Astrocyte of the spinal cord (primary cell): ENCODE results near the gene LONP1.

Experiments used
- DNase-seq: peaks from one replicate; pipeline ENCODE4 v3.0.0; 2011; ENCODE audit warnings: low read depth, low spot score
- H3K4me3 ChIP-seq: 2 replicates; pipeline ENCODE4 v1.5.1; 2011; ENCODE audit warnings: low read depth, mild to moderate bottlenecking, low read length, moderate library complexity
- in situ Hi-C: cut with HindIII; loops from 2 replicates; pipeline ENCODE4 v1.10.0; 2017; ENCODE audit warnings: low sequenced_read_pairs
- TF ChIP-seq, protein P1 (sequence below): IDR thresholded peaks from 2 replicates; pipeline ENCODE4 v1.5.1; 2012; ENCODE audit warnings: low read depth, mild to moderate bottlenecking, low read length, inconsistent platforms

The LONP1 gene, protein sequence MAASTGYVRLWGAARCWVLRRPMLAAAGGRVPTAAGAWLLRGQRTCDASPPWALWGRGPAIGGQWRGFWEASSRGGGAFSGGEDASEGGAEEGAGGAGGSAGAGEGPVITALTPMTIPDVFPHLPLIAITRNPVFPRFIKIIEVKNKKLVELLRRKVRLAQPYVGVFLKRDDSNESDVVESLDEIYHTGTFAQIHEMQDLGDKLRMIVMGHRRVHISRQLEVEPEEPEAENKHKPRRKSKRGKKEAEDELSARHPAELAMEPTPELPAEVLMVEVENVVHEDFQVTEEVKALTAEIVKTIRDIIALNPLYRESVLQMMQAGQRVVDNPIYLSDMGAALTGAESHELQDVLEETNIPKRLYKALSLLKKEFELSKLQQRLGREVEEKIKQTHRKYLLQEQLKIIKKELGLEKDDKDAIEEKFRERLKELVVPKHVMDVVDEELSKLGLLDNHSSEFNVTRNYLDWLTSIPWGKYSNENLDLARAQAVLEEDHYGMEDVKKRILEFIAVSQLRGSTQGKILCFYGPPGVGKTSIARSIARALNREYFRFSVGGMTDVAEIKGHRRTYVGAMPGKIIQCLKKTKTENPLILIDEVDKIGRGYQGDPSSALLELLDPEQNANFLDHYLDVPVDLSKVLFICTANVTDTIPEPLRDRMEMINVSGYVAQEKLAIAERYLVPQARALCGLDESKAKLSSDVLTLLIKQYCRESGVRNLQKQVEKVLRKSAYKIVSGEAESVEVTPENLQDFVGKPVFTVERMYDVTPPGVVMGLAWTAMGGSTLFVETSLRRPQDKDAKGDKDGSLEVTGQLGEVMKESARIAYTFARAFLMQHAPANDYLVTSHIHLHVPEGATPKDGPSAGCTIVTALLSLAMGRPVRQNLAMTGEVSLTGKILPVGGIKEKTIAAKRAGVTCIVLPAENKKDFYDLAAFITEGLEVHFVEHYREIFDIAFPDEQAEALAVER

DNA sequence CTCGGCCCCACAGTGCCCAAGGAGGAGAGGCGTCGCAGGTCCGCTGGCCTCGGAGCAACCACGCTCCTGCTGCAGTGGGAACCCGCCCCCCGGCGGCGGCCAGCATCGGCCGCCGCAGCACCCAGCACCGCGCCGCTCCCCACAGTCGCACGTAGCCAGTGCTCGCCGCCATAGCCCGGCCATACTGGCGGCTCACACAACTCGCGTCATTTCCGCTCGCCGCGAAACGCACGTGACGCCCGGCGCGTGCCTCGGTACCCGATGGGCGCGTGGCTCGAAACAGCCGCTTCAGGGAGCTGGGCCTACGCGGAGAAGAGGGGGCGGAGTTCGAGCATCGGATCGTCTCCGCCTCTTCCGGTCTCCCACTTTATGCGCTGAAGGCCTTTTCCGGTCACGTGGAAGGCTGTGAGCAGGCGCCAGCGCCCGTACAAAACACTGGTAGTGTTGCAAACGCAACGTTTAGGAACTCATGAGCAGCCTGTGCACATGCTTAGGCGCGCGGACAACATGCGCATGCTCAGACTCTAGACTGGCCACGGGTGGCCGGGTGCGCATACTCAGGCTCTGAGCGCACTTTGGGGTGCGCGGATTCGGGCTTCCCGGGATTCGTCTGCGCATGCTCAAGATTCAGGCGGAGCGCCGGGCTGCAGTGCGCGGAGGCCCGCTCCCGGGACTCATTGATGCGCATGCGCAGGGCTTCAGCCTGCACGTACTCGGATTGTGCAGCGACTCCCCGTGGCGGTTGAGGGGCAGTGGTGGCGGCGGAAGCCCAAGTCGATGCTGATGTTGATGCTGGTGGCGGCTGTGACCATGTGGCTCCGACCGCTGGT is at the start of gene LONP1, which contains the start of gene CATSPERD:
Gene LONP1 (minus strand): TSS at position 186 of the 830 bp plus-strand sequence. CDS start 14 bp downstream, at position 172.
Gene CATSPERD (plus strand): TSS at position 677 of the 830 bp plus-strand sequence. CDS start 101 bp downstream, at position 778.
- DNase-seq = peak; percentile 99
- in situ Hi-C loops = no loop called here
- TF ChIP-seq, protein P1, sequence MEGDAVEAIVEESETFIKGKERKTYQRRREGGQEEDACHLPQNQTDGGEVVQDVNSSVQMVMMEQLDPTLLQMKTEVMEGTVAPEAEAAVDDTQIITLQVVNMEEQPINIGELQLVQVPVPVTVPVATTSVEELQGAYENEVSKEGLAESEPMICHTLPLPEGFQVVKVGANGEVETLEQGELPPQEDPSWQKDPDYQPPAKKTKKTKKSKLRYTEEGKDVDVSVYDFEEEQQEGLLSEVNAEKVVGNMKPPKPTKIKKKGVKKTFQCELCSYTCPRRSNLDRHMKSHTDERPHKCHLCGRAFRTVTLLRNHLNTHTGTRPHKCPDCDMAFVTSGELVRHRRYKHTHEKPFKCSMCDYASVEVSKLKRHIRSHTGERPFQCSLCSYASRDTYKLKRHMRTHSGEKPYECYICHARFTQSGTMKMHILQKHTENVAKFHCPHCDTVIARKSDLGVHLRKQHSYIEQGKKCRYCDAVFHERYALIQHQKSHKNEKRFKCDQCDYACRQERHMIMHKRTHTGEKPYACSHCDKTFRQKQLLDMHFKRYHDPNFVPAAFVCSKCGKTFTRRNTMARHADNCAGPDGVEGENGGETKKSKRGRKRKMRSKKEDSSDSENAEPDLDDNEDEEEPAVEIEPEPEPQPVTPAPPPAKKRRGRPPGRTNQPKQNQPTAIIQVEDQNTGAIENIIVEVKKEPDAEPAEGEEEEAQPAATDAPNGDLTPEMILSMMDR = peak; percentile 96
- peak within 1 kb of the TSS; percentile 98 for H3K4me3 ChIP-seq

DNA sequence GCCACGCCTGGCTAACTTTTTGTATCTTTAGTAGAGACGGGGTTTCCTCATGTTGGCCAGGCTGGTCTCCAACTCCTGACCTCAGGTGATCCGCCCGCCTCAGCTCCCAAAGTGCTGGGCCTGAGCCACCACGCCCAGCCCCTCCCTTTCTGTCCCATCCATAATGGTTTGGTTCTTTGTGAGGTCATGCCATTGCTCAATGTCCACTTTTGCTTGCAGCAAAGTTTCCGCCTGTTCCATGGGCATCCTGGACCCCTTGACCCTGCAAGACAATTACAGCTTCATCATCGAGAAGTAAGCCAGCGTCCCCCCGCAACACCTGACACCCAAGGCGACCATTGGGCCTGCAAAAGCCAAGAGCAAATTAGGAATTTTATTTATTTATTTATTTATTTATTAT is 48.0 kb upstream of the LONP1 start:
- TF ChIP-seq, protein P1 = no peak
- no peak for DNase-seq
- H3K4me3 ChIP-seq = no peak overlapping the region
- in situ Hi-C loops = no loop called here

DNA sequence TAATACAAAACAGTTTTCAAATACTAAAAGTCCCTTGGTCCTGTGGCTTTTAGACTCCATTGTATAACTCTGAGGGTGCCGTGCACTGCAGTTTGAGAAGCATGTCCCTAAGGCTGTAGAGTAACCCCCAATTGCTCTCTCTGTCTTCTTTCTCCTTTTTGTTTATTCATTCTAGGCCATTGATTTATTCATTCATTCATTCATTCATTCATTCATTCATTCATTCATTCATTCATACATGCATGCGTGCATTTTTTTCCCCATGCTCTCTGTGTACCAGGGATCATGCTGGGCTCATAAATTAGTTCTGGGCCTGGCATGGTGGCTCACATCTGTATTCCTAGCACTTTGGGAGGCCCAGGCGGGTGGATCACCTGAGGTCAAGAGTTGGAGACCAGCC is 45.3 kb upstream of the LONP1 start:
- no peak overlapping the region for H3K4me3 ChIP-seq
- in situ Hi-C loops = no loop called here
- TF ChIP-seq, protein P1 = no peak
- no peak for DNase-seq

DNA sequence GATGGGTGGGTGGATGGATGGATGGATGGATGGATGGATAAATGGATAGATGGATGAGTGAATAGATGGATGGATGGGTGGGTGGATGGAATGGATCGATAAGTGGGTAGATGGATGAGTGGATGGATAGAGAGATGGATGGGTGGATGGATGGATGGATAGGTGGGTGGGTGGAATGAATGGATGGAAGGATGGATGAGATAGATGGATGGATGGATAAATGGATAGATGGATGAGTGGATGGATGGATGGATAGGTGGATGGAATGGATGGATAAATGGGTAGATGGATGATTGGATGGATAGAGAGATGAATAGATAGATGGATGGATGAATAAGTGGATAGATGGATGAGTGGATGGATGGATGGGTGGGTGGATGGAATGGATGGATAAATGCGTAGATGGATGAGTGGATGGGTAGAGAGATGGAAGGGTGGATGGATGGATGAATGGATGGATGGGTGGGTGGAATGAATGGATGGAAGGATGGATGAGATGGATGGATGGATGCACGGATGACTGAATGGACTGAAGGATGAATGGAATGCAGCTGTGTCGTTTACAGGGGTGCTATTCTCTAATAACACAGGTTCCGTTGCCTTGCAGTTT is 42.8 kb upstream of the LONP1 start:
- TF ChIP-seq, protein P1 = no peak

DNA sequence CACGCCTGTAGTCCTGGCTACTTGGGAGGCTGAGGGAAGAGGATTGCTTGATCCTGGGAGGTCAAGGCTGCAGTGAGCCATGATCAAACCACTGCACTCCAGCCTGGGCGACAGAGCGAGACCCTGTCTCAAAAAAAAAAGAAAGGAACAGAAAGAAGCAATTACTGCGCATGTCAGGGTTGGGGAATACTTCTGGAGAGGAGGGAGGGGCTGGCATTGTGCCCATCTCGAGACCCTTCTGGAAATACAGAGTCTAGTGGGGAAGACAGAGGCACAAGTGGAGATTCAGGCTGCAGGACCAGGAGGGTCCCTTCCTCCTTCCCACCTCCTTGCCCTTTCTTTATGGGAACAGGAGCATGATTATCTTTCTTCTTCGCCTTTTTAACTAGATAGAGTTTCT is 33.8 kb upstream of the LONP1 start:
- in situ Hi-C loops = no loop called here
- H3K4me3 ChIP-seq = no peak overlapping the region
- TF ChIP-seq, protein P1 = no peak
- no peak for DNase-seq

More for the DNA sequence above, 42.8 kb upstream of the LONP1 start:
- in situ Hi-C loops = no loop called here
- no peak overlapping the region for H3K4me3 ChIP-seq
- DNase-seq = no peak
